A549 (cell line): Measurements from ENCODE around the gene TACSTD2. TPM values are rescaled to one million over a fixed set of nuclear protein-coding genes. Genes with fewer than 3 reads are reported as not detected.

ENCODE experiments used
- ATAC-seq, 2 experiments: fragments of 200-7000 bp in 1 of 2; fragments of >200 bp in 1 of 2; cut with Nextera tagmentation in 1 of 2; cut with Tn5 transposase in 1 of 2; 3 replicates each; pipeline versions ENCODE4 v1.8.0 to v1.9.1; 2018 to 2020; ENCODE audit warnings: mild to moderate bottlenecking in 1 of 2, moderate library complexity in 1 of 2
- CTCF ChIA-PET: fragments of 300-600 bp; sonication (Branson Sonifier 250); formaldehyde crosslinking; extraction: SDS; loops from one replicate; lab custom pipeline; 2021; ENCODE audit warnings: antibody characterized with exemption, inconsistent platforms; lab: Yijun Ruan, JAX
- POLR2A ChIA-PET: fragments of 350-600 bp; formaldehyde crosslinking; extraction: SDS; loops from one replicate; lab custom pipeline; 2021; ENCODE audit warnings: antibody characterized with exemption, inconsistent platforms; lab: Yijun Ruan, JAX
- DNase-seq, 2 experiments: peaks; one replicate each; pipeline versions ENCODE4 v3.0.0 to v3.0.0-alpha.2; 2011 to 2016; ENCODE audit warnings: low read depth in 1 of 2, low spot score in 1 of 2
- FAIRE-seq: peaks from 2 replicates; lab custom pipeline; 2011; peaks lifted over from hg19 to GRCh38; lab: Jason Lieb, UNC
- H3K27ac ChIP-seq, 2 experiments: fragments of >200 bp; sonication (Bioruptor Twin); formaldehyde crosslinking; 3 replicates each; pipeline ENCODE4 v1.5.1; 2016 to 2017
- H3K4me1 ChIP-seq: fragments of >200 bp; sonication (Bioruptor Twin); formaldehyde crosslinking; 3 replicates; pipeline ENCODE4 v1.6.1; 2016
- H3K4me2 ChIP-seq: fragments of >200 bp; sonication (Bioruptor Twin); formaldehyde crosslinking; 3 replicates; pipeline ENCODE4 v1.6.1; 2016
- H3K4me3 ChIP-seq: fragments of >200 bp; sonication (Bioruptor Twin); formaldehyde crosslinking; 3 replicates; pipeline ENCODE4 v1.5.1; 2016
- H3K9me3 ChIP-seq: fragments of >200 bp; sonication (Bioruptor Twin); formaldehyde crosslinking; 3 replicates; pipeline ENCODE4 v1.6.1; 2016
- BCL3 ChIP-seq: fragments of >200 bp; sonication (Bioruptor Twin); formaldehyde crosslinking; IDR thresholded peaks from 3 replicates; pipeline ENCODE4 v1.6.1; 2016
- CBX8 ChIP-seq: fragments of 200-600 bp; sonication (generic); IDR thresholded peaks from 2 replicates; pipeline ENCODE4 v1.6.1; 2016
- CHD2 ChIP-seq: fragments of 150-350 bp; IDR thresholded peaks from 2 replicates; pipeline ENCODE4 v1.6.1; 2014; ENCODE audit warnings: low read length; ENCODE audit not compliant: partially characterized antibody
- CTCF ChIP-seq: fragments of >200 bp; sonication (Bioruptor Twin); formaldehyde crosslinking; IDR thresholded peaks from 3 replicates; pipeline ENCODE4 v1.5.1; 2016
- EHMT2 ChIP-seq: fragments of 200-600 bp; sonication (generic); IDR thresholded peaks from 2 replicates; pipeline ENCODE4 v1.6.1; 2016; ENCODE audit warnings: antibody characterized with exemption, low read depth, mild to moderate bottlenecking, moderate library complexity
- EP300 ChIP-seq, 2 experiments: fragments of >200 bp; sonication (Bioruptor Twin); formaldehyde crosslinking; IDR thresholded peaks; 2 replicates in 1 of 2; 3 replicates in 1 of 2; pipeline ENCODE4 v1.6.1; 2016 to 2017
- HDAC2 ChIP-seq: fragments of 200-600 bp; sonication (generic); IDR thresholded peaks from 2 replicates; pipeline ENCODE4 v1.6.1; 2016
- HOXA7 ChIP-seq: fragments of 250-450 bp; sonication (Bioruptor Pico); IDR thresholded peaks from 2 replicates; pipeline ENCODE4 v1.5.0; 2020; ENCODE audit warnings: mild to moderate bottlenecking, moderate library complexity
- JUN ChIP-seq, 2 experiments: fragments of >200 bp; sonication (Bioruptor Twin); formaldehyde crosslinking; IDR thresholded peaks; 2 replicates in 1 of 2; 3 replicates in 1 of 2; pipeline ENCODE4 v1.6.1; 2016 to 2017
- KDM1A ChIP-seq: fragments of 200-600 bp; sonication (generic); IDR thresholded peaks from 2 replicates; pipeline ENCODE4 v1.6.1; 2016; ENCODE audit warnings: low read depth, mild to moderate bottlenecking
- MAX ChIP-seq: IDR thresholded peaks from 2 replicates; pipeline ENCODE4 v1.6.1; 2012
- NFE2L2 ChIP-seq: fragments of 150-350 bp; conservative IDR thresholded peaks from 2 replicates; pipeline ENCODE4 v1.6.1; 2014; ENCODE audit warnings: low read length
- NPAS2 ChIP-seq: fragments of 250-450 bp; sonication (Bioruptor Pico); IDR thresholded peaks from 2 replicates; pipeline ENCODE4 v1.8.0; 2022; ENCODE audit warnings: mild to moderate bottlenecking, moderate library complexity, borderline replicate concordance
- POLR2A ChIP-seq: IDR thresholded peaks from 2 replicates; pipeline ENCODE4 v1.6.1; 2012; ENCODE audit warnings: mild to moderate bottlenecking, low read length
- RAD21 ChIP-seq, 2 experiments: fragments of >200 bp in 1 of 2; sonication (Bioruptor Twin) in 1 of 2; formaldehyde crosslinking in 1 of 2; IDR thresholded peaks in 1 of 2; conservative IDR thresholded peaks in 1 of 2; 2 replicates in 1 of 2; 3 replicates in 1 of 2; pipeline ENCODE4 v1.6.1; 2012 to 2018; ENCODE audit warnings: inconsistent platforms in 1 of 2
- SMC3 ChIP-seq: fragments of >200 bp; sonication (Bioruptor Twin); formaldehyde crosslinking; IDR thresholded peaks from 3 replicates; pipeline ENCODE4 v1.6.1; 2018; ENCODE audit warnings: inconsistent platforms
- WGBS: methylation state at CpG from one replicate; pipeline ENCODE4 v1.1.6; 2017; ENCODE audit errors: missing lambda C conversion rate; 5-methylcytosine and 5-hydroxymethylcytosine counted together
- polyA plus RNA-seq, 4 experiments: library from polyadenylated mRNA; depleted of rRNA in 3 of 4; stranded (reverse); fragments of >200 nt; fragmentation: RNase III in 1 of 4; extraction: RNeasy Plus Mini Kit Qiagen cat#74134 plus additional on column Dnase treatment in 1 of 4; gene quantifications; 2 replicates in 3 of 4; 3 replicates in 1 of 4; pipeline ENCODE4 v1.2.3, GENCODE V29; 2011 to 2017

TACSTD2 gene
- polyA plus RNA-seq, 2 of the 4 experiments (the other 2 are of a cell fraction) = not detected

- WGBS = 6% methylated on average over 5 of the region's 46 CpGs
- H3K4me3 ChIP-seq = peak within 1 kb of the TSS; percentile 75
- H3K4me2 ChIP-seq = peak within 1 kb of the TSS; percentile 91
- H3K9me3 ChIP-seq = no peaks in the 10 kb centered on the region
- 0 out of 3 replicates have a peak, but pooled peaks cover 8% of the 10 kb centered on the region for H3K4me1 ChIP-seq
- ATAC-seq = peak; percentile 96 to 99
- H3K27ac ChIP-seq = peak within 1 kb of the TSS; percentile 86 to 99
- POLR2A ChIA-PET = interaction anchor here (0.6 to 0.9 kb wide), 7 partner anchors 10 to 1183 kb away, joined by 3 to 5 read pairs (median 3); no protein-coding TSS in a partner anchor
- TF ChIP-seq CBX8 (no peak), RAD21 (conservative IDR thresholded peaks at IDR 0.05 in 1 of 2, IDR thresholded peaks at IDR 0.05 in 1 of 2) (peak; percentile 72 to 83), MAX (peak; percentile 37; the same call in 1 of the 2 replicates), CTCF (peak; percentile 76), POLR2A (peak; percentile 70), NPAS2 (CRISPR knock-in tag) (no peak), JUN (IDR thresholded peaks at IDR 0.05) (peak in 1 of 2 experiments; percentile 39; a peak in 1 of 5 replicates), HOXA7 (CRISPR knock-in tag) (no peak), BCL3 (peak; percentile 68; the same call in 1 of the 3 replicates), EP300 (IDR thresholded peaks at IDR 0.05) (no peak), SMC3 (peak; percentile 80)
- TF ChIP-seq, all 56 proteins: peak for 7
- CTCF ChIA-PET = interaction anchor here (0.6 to 1.5 kb wide), 13 partner anchors 10 to 114 kb away, joined by 3 to 6 read pairs (median 4); no protein-coding TSS in a partner anchor
- peak; percentile 72 to 94 for DNase-seq
- FAIRE-seq = no peak
These were observed 30.3 kb downstream of the TACSTD2 start, which contains the start of gene OMA1 for GRCh38 chr1:58546520-58547308. Gene OMA1 (minus strand): TSS chr1:58546726. CDS start chr1:58539294, 7,432 bp downstream.

GRCh38 chr1:58545591-58546519 lies 31.2 kb downstream of the TACSTD2 start:
- Histone ChIP-seq H3K4me2 (peak overlapping the region; percentile 91), H3K4me1 (0 out of 3 replicates have a peak, but pooled peaks cover 8% of the 10 kb centered on the region), H3K4me3 (peak overlapping the region; percentile 75), H3K9me3 (no peaks in the 10 kb centered on the region), H3K27ac (peak overlapping the region; percentile 86 to 99)
- TF ChIP-seq HDAC2 (no peak), MAX (no peak), NFE2L2 (no peak)
- 4% methylated on average over 32 of the region's 43 CpGs for WGBS
- ATAC-seq = peak; percentile 82
- no peak for FAIRE-seq
- ChIA-PET POLR2A (interaction anchor here (0.7 kb wide), 2 partner anchors 39 to 1184 kb away, joined by 3 to 5 read pairs; no protein-coding TSS in a partner anchor), CTCF (interaction anchor here (0.6 to 1.5 kb wide), 17 partner anchors 9 to 1213 kb away, joined by 3 to 6 read pairs (median 3); no protein-coding TSS in a partner anchor)
- peak; percentile 5 to 27 for DNase-seq

- ChIA-PET POLR2A (no interaction called here), CTCF (interaction anchor here (0.6 to 2.0 kb wide), 4 partner anchors 27 to 110 kb away, joined by 4 to 8 read pairs (median 5); no protein-coding TSS in a partner anchor)
- no peak for FAIRE-seq
These were observed 33.8 kb downstream of the TACSTD2 start for GRCh38 chr1:58543260-58543659.

More at GRCh38 chr1:58543260-58543659, 33.8 kb downstream of the TACSTD2 start:
- no peak overlapping the region for H3K27ac ChIP-seq
- H3K4me1 ChIP-seq = 0 out of 3 replicates have a peak, but pooled peaks cover 8% of the 10 kb centered on the region
- no peak for ATAC-seq
- H3K4me3 ChIP-seq = no peak overlapping the region
- H3K4me2 ChIP-seq = no peak overlapping the region
- H3K9me3 ChIP-seq = no peaks in the 10 kb centered on the region
- TF ChIP-seq KDM1A = no peak
- TF ChIP-seq RAD21 (conservative IDR thresholded peaks at IDR 0.05 in 1 of 2, IDR thresholded peaks at IDR 0.05 in 1 of 2) = no peak
- TF ChIP-seq CBX8 = no peak
- TF ChIP-seq EHMT2 = no peak
- no peak for TF ChIP-seq CHD2
- DNase-seq = no peak
- 95% methylated on average over 1 of the region's 1 CpG for WGBS
